Spleen (tissue), 11 donors: ENCODE measurements around the gene HSPB1. TPM values are rescaled to one million over a fixed set of nuclear protein-coding genes. Genes with fewer than 3 reads are reported as not detected.
"Not testable (repeated sequence)": the region's sequence is repeated elsewhere in the genome, so short reads cannot be mapped to it uniquely, and the experiment has no call there.

Experiments used
- DNase-seq: peaks from one replicate; pipeline ENCODE4 v3.0.0-alpha.2; 2020
- H3K27ac ChIP-seq, 8 donors: fragments of 200-600 bp; sonication (generic) in 7 of 8; 1 replicate in 4 of 8; 2 replicates in 4 of 8; pipeline versions ENCODE4 v1.5.0 to v1.8.0; 2016 to 2021; ENCODE audit warnings: inconsistent platforms in 4 of 8, mild to moderate bottlenecking in 4 of 8, moderate library complexity in 1 of 8
- H3K27me3 ChIP-seq, 7 donors: fragments of 200-600 bp; sonication (generic) in 6 of 7; replicated peaks in 1 of 7; 1 replicate in 4 of 7; 2 replicates in 3 of 7; pipeline versions ENCODE4 v1.5.0 to v1.8.0; 2016 to 2021; ENCODE audit warnings: inconsistent platforms in 3 of 7, mild to moderate bottlenecking in 1 of 7
- H3K36me3 ChIP-seq, 6 donors: fragments of 200-600 bp; sonication (generic) in 5 of 6; 1 replicate in 4 of 6; 2 replicates in 2 of 6; pipeline versions ENCODE4 v1.5.0 to v1.8.0; 2016 to 2021; ENCODE audit warnings: inconsistent platforms in 2 of 6
- H3K4me1 ChIP-seq, 6 donors: fragments of 200-600 bp; sonication (generic) in 5 of 6; 1 replicate in 3 of 6; 2 replicates in 3 of 6; pipeline versions ENCODE4 v1.5.0 to v1.8.0; 2016 to 2021; ENCODE audit warnings: inconsistent platforms in 3 of 6
- H3K4me3 ChIP-seq, 8 donors: fragments of 200-600 bp; sonication (generic) in 7 of 8; 1 replicate in 4 of 8; 2 replicates in 4 of 8; pipeline versions ENCODE4 v1.5.0 to v1.8.0; 2016 to 2021; ENCODE audit warnings: inconsistent platforms in 4 of 8, mild to moderate bottlenecking in 4 of 8, moderate library complexity in 2 of 8
- H3K9me3 ChIP-seq, 8 donors: fragments of 200-600 bp; sonication (generic) in 7 of 8; 1 replicate in 4 of 8; 2 replicates in 4 of 8; pipeline versions ENCODE4 v1.5.0 to v1.8.0; 2016 to 2021; ENCODE audit warnings: inconsistent platforms in 4 of 8
- POLR2A ChIP-seq, 3 donors: fragments of 450-650 bp; IDR thresholded peaks; one replicate each; pipeline ENCODE4 v1.5.1; 2017; ENCODE audit warnings: antibody characterized with exemption in 3 of 3, mild to moderate bottlenecking in 1 of 3
- POLR2AphosphoS5 ChIP-seq, 3 donors: sonication (generic); formaldehyde crosslinking; IDR thresholded peaks; one replicate each; pipeline ENCODE4 v1.5.1; 2017; ENCODE audit warnings: antibody characterized with exemption in 3 of 3
- WGBS, 5 donors: extraction: QIAGEN DNeasy Blood & Tissue Kit in 3 of 5; methylation state at CpG; one replicate each; pipeline versions ENCODE4 v1.1.5 to v1.1.7; 2013 to 2018; 5-methylcytosine and 5-hydroxymethylcytosine counted together
- intact Hi-C: fragments of 100-400 bp; cut with DNase I; formaldehyde crosslinking; loops from one replicate; pipeline ENCODE4 v1.15.0; 2023; ENCODE audit warnings: low total_unique reads
- polyA plus RNA-seq, 3 donors: library from polyadenylated mRNA; stranded (reverse); fragments of 200-250 nt; gene quantifications; one replicate each; pipeline ENCODE4 v1.2.1, GENCODE V29; 2013
- total RNA-seq, 7 donors: library from RNA; depleted of rRNA in 3 of 7; stranded (reverse); fragments of >200 nt in 3 of 7; fragmentation: NEBNext Ultra II Directional in 4 of 7; extraction: Animal tissue kit (Norgen Biotek cat#: 25700) in 4 of 7; gene quantifications; one replicate each; pipeline versions ENCODE4 v1.1.0 to v1.2.1, GENCODE V29; 2016 to 2021
- TF ChIP-seq, protein P1 (sequence below), 11 experiments: fragments of 200-600 bp in 7 of 11; fragments of 450-650 bp in 4 of 11; sonication (generic) in 4 of 11; IDR thresholded peaks in 8 of 11; conservative IDR thresholded peaks in 3 of 11; 1 replicate in 7 of 11; 2 replicates in 4 of 11; pipeline versions ENCODE4 v1.4.0 to v1.8.0; 2016 to 2021; ENCODE audit warnings: antibody characterized with exemption in 11 of 11, inconsistent platforms in 4 of 11, mild to moderate bottlenecking in 1 of 11
- donor health status: healthy with polysubstance abuse.
- donor health status: DM: no; HTN: no; CAD: no; lungs with moderate emphysema.
- donor health status: DM: no; HTN: no; CAD: no.
- donor health status: Bipolar disorder and iron deficiency.
- donor health status: healthy.
- donor health status: DM: no; HTN: no; CAD: no.
- donor health status: DM: yes; HTN: yes; CAD: no.

The HSPB1 gene
- total and polyA plus RNA-seq, 10 donors: 56.5 to 227 (median 137) TPM

DNA sequence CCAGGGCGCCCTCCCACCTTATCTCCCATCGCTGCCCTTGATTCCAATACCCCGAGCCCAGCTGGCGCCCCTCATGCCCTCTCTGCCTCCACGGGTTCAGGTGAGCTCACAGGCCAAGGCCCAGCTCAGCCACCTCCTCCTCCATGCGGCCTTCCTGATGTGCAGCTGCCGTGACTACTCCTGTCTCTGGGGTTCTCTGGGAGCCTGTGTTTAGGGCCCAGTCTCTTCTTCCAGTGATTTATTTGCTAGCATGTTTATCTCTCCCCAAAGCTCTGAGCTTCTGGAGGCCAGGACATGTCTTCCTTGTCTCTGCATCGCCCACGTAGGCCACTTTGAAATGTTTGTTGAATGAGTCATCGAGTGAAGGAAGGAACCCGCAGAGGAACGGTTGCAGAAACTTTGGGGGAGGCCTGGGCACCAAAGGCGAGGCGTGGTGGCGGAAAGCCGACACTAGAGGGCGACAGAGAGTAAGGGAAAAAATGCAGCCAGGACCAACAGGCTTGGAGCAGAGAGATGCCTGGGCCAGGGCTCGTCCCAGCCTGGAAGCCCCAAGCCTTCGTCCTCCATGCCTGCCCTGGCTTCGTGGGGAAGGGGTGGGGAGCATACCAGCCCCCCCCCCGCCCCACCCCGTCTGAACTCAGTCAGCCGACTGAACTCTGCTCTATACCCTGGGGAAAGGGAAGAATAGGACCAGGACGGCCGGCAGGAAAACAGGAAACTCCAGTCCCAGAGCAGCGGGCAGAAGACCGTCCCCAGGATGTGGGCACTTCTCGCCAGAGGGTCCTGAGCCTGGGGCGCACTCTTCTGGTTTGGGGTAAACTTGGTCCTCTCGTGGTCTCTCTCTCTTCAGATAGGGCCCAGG is 10.9 kb upstream of the HSPB1 start:
- peak overlapping the region; percentile 22 to 89 (median 84) for H3K27ac ChIP-seq
- H3K4me3 ChIP-seq: peak overlapping the region in 3 of 8 donors; percentile 26 to 50 (median 27)
- DNase-seq: peak; percentile 94
- H3K4me1 ChIP-seq: peaks cover 13 to 53% (median 37%) of the 10 kb centered on the region in 6 donors
- H3K36me3 ChIP-seq: no peaks in the 10 kb centered on the region
- intact Hi-C loops: no loop called here
- 16 to 19% (median 16%) methylated on average over 25 to 30 of the region's 30 CpGs for WGBS, 5 donors
- H3K9me3 ChIP-seq: no peaks in the 10 kb centered on the region
- TF ChIP-seq, protein P1, sequence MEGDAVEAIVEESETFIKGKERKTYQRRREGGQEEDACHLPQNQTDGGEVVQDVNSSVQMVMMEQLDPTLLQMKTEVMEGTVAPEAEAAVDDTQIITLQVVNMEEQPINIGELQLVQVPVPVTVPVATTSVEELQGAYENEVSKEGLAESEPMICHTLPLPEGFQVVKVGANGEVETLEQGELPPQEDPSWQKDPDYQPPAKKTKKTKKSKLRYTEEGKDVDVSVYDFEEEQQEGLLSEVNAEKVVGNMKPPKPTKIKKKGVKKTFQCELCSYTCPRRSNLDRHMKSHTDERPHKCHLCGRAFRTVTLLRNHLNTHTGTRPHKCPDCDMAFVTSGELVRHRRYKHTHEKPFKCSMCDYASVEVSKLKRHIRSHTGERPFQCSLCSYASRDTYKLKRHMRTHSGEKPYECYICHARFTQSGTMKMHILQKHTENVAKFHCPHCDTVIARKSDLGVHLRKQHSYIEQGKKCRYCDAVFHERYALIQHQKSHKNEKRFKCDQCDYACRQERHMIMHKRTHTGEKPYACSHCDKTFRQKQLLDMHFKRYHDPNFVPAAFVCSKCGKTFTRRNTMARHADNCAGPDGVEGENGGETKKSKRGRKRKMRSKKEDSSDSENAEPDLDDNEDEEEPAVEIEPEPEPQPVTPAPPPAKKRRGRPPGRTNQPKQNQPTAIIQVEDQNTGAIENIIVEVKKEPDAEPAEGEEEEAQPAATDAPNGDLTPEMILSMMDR (IDR thresholded peaks at IDR 0.05 in 8 of 11, conservative IDR thresholded peaks at IDR 0.05 in 3 of 11): peak; percentile 96 to 99 (median 99)
- TF ChIP-seq POLR2A (IDR thresholded peaks at IDR 0.05): no peak
- peak; percentile 49 to 69 (median 66) for TF ChIP-seq POLR2AphosphoS5 (IDR thresholded peaks at IDR 0.05)
- H3K27me3 ChIP-seq: peaks cover 0 to 3% (median 0%) of the 10 kb centered on the region in 7 donors

DNA sequence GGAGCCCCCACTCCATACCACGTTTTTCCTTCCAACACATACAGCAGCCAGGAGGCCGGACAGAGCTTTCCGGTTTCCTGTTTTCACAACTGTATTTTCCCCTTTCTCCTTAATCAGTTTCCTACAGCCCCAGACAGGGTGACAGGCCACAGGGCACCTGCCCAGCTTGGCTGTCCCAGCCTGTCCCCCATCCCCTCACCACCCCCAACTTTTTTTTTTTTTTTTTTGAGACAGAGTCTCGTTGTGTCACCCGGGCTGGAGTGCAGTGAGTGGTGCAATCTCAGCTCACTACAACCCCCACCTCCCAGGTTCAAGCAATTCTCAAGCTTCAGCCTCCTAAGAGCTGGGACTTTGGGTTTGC is 10.3 kb upstream of the HSPB1 start:
- Histone ChIP-seq H3K27me3 (peaks cover 0 to 3% (median 0%) of the 10 kb centered on the region in 7 donors), H3K9me3 (no peaks in the 10 kb centered on the region), H3K36me3 (no peaks in the 10 kb centered on the region), H3K4me1 (peaks cover 13 to 59% (median 37%) of the 10 kb centered on the region in 6 donors), H3K4me3 (peak overlapping the region in 3 of 8 donors; percentile 26 to 50 (median 27)), H3K27ac (peak overlapping the region; percentile 22 to 89 (median 84))
- TF ChIP-seq, protein P1 (IDR thresholded peaks at IDR 0.05 in 8 of 11, conservative IDR thresholded peaks at IDR 0.05 in 3 of 11): no peak
- TF ChIP-seq POLR2AphosphoS5 (IDR thresholded peaks at IDR 0.05): peak in 1 of 3 donors; percentile 1
- no peak for TF ChIP-seq POLR2A (IDR thresholded peaks at IDR 0.05)
- 1 to 5% (median 4%) methylated on average over 5 of the region's 5 CpGs for WGBS, 5 donors
- no peak for DNase-seq
- intact Hi-C loops: no loop called here

DNA sequence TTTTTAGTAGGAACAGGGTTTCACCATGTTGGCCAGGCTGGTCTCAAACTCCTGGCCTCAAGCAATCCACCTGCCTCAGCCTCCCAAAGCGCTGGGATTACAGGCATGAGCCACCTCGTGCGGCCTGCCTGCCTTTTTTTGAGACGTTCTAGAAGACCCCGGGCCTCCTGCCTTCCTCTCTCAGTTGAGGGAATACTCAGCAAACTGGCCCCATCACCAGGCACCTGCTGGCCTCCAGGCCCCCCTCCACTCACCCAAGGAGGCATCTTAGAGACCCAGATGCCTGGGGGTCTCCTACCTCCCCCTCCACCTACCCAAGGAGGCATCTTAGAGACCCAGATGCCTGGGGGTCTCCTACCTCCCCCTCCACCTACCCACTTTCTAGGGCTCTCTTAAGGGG is 9.6 kb upstream of the HSPB1 start:
- H3K9me3 ChIP-seq, H3K4me3 ChIP-seq, H3K27me3 ChIP-seq, DNase-seq, H3K36me3 ChIP-seq, intact Hi-C loops: not testable (repeated sequence)
- WGBS, 5 donors: 73 to 87% (median 79%) methylated on average over 5 of the region's 5 CpGs
- peaks cover 13 to 66% (median 37%) of the 10 kb centered on the region in 6 donors for H3K4me1 ChIP-seq
- H3K27ac ChIP-seq: peak overlapping the region in 7 of 8 donors; percentile 78 to 89 (median 85)

DNA sequence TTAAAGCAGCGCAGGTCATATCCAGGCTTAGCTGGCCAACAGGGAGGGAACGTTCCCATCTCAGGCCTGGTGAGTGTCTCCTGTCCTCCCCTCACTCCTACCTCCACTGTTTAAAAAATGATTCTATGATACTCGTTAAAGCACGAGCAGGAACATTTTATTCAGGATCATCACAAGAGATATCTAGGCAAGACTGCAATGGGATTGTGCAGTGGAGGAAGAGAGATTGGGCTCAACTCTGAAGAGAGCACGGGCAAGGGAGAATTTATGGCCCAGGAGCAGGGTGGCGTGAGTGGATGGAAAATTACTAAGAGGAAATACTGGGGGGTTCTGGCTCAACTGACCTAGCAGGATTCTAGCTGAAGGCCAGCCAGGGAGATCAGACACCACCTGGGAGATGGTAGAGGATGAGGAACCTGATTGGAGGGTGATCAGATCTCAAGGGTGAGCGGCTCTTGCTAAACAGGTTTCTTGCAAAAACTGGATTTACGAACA is 9.0 kb upstream of the HSPB1 start:
- WGBS, 5 donors: 66 to 83% (median 79%) methylated on average over 8 of the region's 8 CpGs
- Histone ChIP-seq H3K36me3 (no peaks in the 10 kb centered on the region), H3K9me3 (no peaks in the 10 kb centered on the region), H3K27me3 (peaks cover 0 to 3% (median 0%) of the 10 kb centered on the region in 7 donors), H3K27ac (peak overlapping the region in 5 of 8 donors; percentile 78 to 86 (median 82)), H3K4me3 (no peak overlapping the region), H3K4me1 (peaks cover 13 to 66% (median 37%) of the 10 kb centered on the region in 6 donors)
- TF ChIP-seq, protein P1 (IDR thresholded peaks at IDR 0.05 in 8 of 11, conservative IDR thresholded peaks at IDR 0.05 in 3 of 11): no peak
- TF ChIP-seq POLR2AphosphoS5 (IDR thresholded peaks at IDR 0.05) (no peak), POLR2A (IDR thresholded peaks at IDR 0.05) (no peak)
- no peak for DNase-seq
- intact Hi-C loops: no loop called here
